A673 (cell line): ENCODE results near the gene CDC42BPB.

Experiments used
- EZH2 ChIP-seq: fragments of 200-600 bp; sonication (generic); IDR thresholded peaks from 2 replicates; pipeline ENCODE4 v1.6.1; 2017; ENCODE audit warnings: borderline replicate concordance, low read depth, mild to moderate bottlenecking, mixed read lengths, antibody characterized with exemption, low read length; ENCODE audit not compliant: poor library complexity, severe bottlenecking
- TF ChIP-seq, protein P1 (sequence below): fragments of 300-800, 200-600 bp; sonication (generic); conservative IDR thresholded peaks from 2 replicates; pipeline ENCODE4 v1.5.1; 2017; ENCODE audit warnings: low read depth, mild to moderate bottlenecking, antibody characterized with exemption, low read length, moderate library complexity, mixed read lengths

DNA sequence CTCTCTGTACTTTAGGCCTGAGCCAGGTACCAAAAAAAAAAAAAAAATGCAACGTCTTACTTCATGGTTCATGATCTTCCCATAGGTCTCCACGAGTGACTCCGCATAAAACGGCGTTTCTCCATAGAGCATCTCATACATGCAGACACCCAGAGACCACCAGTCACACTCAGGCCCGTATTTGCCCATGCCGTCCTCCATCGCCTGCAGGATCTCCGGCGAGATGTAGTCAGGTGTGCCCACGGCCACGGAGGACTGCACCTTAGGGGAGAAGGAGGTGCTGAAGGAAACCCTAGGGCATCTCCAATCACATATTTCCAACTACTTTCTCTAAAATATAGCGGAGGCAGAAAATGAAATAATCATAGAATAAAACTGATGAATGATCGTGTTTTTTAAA, 73.9 kb downstream of the CDC42BPB start:
- TF ChIP-seq, protein P1, sequence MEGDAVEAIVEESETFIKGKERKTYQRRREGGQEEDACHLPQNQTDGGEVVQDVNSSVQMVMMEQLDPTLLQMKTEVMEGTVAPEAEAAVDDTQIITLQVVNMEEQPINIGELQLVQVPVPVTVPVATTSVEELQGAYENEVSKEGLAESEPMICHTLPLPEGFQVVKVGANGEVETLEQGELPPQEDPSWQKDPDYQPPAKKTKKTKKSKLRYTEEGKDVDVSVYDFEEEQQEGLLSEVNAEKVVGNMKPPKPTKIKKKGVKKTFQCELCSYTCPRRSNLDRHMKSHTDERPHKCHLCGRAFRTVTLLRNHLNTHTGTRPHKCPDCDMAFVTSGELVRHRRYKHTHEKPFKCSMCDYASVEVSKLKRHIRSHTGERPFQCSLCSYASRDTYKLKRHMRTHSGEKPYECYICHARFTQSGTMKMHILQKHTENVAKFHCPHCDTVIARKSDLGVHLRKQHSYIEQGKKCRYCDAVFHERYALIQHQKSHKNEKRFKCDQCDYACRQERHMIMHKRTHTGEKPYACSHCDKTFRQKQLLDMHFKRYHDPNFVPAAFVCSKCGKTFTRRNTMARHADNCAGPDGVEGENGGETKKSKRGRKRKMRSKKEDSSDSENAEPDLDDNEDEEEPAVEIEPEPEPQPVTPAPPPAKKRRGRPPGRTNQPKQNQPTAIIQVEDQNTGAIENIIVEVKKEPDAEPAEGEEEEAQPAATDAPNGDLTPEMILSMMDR: no peak
- no peak for TF ChIP-seq EZH2
